ENCODE measurements around the gene GLI1. TPM values are rescaled to one million over a fixed set of nuclear protein-coding genes. Genes with fewer than 3 reads are reported as not detected.

GLI1 gene
- total and polyA plus RNA-seq, 2 of the 13 experiments (the other 11 are each of a cell fraction or from before 2014, with no cell fraction given): 0.09 to 0.20 TPM

DNA sequence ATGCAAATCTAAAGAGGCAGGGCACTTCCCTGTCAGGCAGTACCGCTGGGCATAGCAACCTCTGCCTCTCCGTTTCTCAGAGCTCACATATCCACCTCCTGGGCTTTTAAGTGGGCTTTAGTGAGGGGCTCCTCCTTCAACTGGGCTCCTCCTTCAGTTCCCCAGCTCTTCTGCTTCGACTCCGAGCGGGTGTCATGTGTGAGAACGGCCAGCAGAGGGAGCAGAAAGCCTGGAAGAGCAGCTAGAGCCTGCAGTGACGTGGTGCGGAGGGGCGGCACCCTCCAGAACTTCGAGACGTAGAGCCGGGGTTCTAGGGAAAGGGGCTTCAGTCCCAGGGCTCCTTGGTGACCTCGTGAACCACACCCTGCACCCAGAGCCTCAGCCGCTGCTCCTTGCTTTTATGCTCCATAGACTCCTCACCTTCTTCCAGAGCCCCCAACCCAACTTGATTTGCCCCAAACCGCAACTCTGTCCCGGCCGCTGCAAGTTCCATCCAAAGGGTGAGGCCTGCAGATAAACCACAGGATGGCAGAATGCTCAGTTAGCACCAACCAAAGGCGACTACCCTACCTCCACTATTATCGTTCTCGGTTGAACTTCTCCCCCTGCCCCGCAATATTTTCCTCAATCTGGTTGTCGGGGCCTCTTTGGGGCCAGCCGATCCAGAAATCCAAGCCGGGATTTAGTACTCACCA, 383 bp upstream of the GLI1 start (continued):
- TF ChIP-seq HNRNPK (IDR thresholded peaks at IDR 0.05; ENCODE audit: low read depth, low read length, poor library complexity, severe bottlenecking) (no peak), KLF13 (CRISPR knock-in tag; IDR thresholded peaks at IDR 0.05) (no peak), ZC3H13 (CRISPR knock-in tag; IDR thresholded peaks at IDR 0.05) (no peak; the same call in 1 of the 2 replicates), CREB1 (IDR thresholded peaks at IDR 0.05) (peak; percentile 78), CREB1 (CRISPR knock-in tag; IDR thresholded peaks at IDR 0.05) (peak; percentile 86), SOX5 (CRISPR knock-in tag; IDR thresholded peaks at IDR 0.05; ENCODE audit: borderline replicate concordance) (no peak)
- TF ChIP-seq, protein P1, sequence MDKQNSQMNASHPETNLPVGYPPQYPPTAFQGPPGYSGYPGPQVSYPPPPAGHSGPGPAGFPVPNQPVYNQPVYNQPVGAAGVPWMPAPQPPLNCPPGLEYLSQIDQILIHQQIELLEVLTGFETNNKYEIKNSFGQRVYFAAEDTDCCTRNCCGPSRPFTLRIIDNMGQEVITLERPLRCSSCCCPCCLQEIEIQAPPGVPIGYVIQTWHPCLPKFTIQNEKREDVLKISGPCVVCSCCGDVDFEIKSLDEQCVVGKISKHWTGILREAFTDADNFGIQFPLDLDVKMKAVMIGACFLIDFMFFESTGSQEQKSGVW (CRISPR knock-in tag; IDR thresholded peaks at IDR 0.05; ENCODE audit: borderline replicate concordance): no peak
- TF ChIP-seq, protein P2, sequence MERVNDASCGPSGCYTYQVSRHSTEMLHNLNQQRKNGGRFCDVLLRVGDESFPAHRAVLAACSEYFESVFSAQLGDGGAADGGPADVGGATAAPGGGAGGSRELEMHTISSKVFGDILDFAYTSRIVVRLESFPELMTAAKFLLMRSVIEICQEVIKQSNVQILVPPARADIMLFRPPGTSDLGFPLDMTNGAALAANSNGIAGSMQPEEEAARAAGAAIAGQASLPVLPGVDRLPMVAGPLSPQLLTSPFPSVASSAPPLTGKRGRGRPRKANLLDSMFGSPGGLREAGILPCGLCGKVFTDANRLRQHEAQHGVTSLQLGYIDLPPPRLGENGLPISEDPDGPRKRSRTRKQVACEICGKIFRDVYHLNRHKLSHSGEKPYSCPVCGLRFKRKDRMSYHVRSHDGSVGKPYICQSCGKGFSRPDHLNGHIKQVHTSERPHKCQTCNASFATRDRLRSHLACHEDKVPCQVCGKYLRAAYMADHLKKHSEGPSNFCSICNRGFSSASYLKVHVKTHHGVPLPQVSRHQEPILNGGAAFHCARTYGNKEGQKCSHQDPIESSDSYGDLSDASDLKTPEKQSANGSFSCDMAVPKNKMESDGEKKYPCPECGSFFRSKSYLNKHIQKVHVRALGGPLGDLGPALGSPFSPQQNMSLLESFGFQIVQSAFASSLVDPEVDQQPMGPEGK (CRISPR knock-in tag; IDR thresholded peaks at IDR 0.05): no peak

DNA sequence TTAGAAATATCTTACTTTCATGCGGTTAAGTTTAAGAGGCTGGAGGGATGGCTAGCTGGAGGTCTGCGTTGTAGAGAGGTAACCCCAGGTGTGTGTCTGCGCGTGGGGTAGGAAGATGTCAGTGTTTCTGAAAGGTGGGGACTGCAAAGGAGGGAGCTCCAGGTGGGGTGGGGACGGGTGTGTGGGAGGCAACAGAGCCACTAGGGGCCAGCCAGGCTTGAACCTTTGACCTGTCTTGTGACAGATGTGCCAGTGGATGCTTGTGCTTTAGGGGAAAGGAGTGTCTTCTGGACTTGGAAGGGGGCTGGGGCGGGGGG, 841 bp downstream of the GLI1 start:
- FAIRE-seq (no peak), DNase-seq (ENCODE audit: low spot score) (no peak), ATAC-seq (no peak)
- Histone ChIP-seq H3K4me1 (ENCODE audit: insufficient read depth, low read length) (peaks cover 65% of the 10 kb centered on the region), H3K79me2 (ENCODE audit: insufficient read depth, low read length) (peaks cover 13% of the 10 kb centered on the region), H4K20me1 (ENCODE audit: insufficient read depth, low read length) (no peaks in the 10 kb centered on the region), H3K4me3 (replicated peaks in 1 of 3; ENCODE audit: insufficient read depth in 1 of 3, low read depth in 2 of 3, low read length in 3 of 3) (peak overlapping the region; percentile 17 to 94 (median 41); a peak in 3 of 6 replicates), H3K27me3 (ENCODE audit: control insufficient read depth in 1 of 2, insufficient read depth in 2 of 2, low read length in 2 of 2) (peaks cover 0 to 21% of the 10 kb centered on the region in 2 experiments; a peak in 2 of 5 replicates), H3K36me3 (replicated peaks in 1 of 2; ENCODE audit: control insufficient read depth in 1 of 2, insufficient read depth in 2 of 2, low read length in 2 of 2) (no peaks in the 10 kb centered on the region), H3K9me3 (ENCODE audit: low read length) (no peaks in the 10 kb centered on the region), H2AFZ (ENCODE audit: low read length) (no peak overlapping the region), H3K27ac (ENCODE audit: extremely low read length, insufficient read depth, low read length) (no peak overlapping the region), H3K4me2 (ENCODE audit: low read depth, low read length) (peak overlapping the region; percentile 99), H3K9ac (ENCODE audit: insufficient read depth, low read depth, low read length) (no peak overlapping the region)
- WGBS (ENCODE audit: low lambda C conversion rate): 2% methylated on average over 5 of the region's 6 CpGs
- CTCF ChIA-PET (ENCODE audit: low intra/inter-chr PET ratio, low total read pairs): interaction anchor here (0.5 kb wide), 1 partner anchor 179 kb away, joined by 3 read pairs; no protein-coding TSS in a partner anchor
- no TSS peak for BruUV-seq (replicated peaks)
- POLR2A ChIA-PET: interaction anchor here (0.6 to 1.0 kb wide), 2 partner anchors 22 to 60 kb away, joined by 3 to 5 read pairs; no protein-coding TSS in a partner anchor
- in situ Hi-C loops (cut with HindIII; ENCODE audit: extremely low pct_ligation_motif_present, low pct_unique_long_range_greater_than_20kb) (no loop called here), intact Hi-C loops (cut with micrococcal nuclease; ENCODE audit: unreplicated experiment) (no loop called here)
- TF ChIP-seq, protein P3, sequence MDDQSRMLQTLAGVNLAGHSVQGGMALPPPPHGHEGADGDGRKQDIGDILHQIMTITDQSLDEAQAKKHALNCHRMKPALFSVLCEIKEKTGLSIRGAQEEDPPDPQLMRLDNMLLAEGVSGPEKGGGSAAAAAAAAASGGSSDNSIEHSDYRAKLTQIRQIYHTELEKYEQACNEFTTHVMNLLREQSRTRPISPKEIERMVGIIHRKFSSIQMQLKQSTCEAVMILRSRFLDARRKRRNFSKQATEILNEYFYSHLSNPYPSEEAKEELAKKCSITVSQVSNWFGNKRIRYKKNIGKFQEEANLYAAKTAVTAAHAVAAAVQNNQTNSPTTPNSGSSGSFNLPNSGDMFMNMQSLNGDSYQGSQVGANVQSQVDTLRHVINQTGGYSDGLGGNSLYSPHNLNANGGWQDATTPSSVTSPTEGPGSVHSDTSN (CRISPR knock-in tag; IDR thresholded peaks at IDR 0.05; ENCODE audit: borderline replicate concordance): no peak
- TF ChIP-seq SP4 (CRISPR knock-in tag; IDR thresholded peaks at IDR 0.05): no peak
- TF ChIP-seq ZNF589 (CRISPR knock-in tag; conservative IDR thresholded peaks at IDR 0.05): no peak
- TF ChIP-seq, protein P4, sequence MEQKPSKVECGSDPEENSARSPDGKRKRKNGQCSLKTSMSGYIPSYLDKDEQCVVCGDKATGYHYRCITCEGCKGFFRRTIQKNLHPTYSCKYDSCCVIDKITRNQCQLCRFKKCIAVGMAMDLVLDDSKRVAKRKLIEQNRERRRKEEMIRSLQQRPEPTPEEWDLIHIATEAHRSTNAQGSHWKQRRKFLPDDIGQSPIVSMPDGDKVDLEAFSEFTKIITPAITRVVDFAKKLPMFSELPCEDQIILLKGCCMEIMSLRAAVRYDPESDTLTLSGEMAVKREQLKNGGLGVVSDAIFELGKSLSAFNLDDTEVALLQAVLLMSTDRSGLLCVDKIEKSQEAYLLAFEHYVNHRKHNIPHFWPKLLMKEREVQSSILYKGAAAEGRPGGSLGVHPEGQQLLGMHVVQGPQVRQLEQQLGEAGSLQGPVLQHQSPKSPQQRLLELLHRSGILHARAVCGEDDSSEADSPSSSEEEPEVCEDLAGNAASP (CRISPR knock-in tag; IDR thresholded peaks at IDR 0.05; ENCODE audit: borderline replicate concordance): no peak
- no peak for TF ChIP-seq FOXC1 (CRISPR knock-in tag; IDR thresholded peaks at IDR 0.05; ENCODE audit: borderline replicate concordance)
- TF ChIP-seq HOXA7 (CRISPR knock-in tag; IDR thresholded peaks at IDR 0.05): no peak
- no peak for TF ChIP-seq ZNF256 (CRISPR knock-in tag; conservative IDR thresholded peaks at IDR 0.05)
- no peak for TF ChIP-seq ZSCAN30 (CRISPR knock-in tag; IDR thresholded peaks at IDR 0.05)

Data from HepG2 (cell line).